Measurements from ENCODE around the gene HEATR1. TPM values are rescaled to one million over a fixed set of nuclear protein-coding genes. Genes with fewer than 3 reads are reported as not detected.
A peak's percentile ranks its signal among the peaks of the same experiment; 100 is the strongest.
"Not testable (repeated sequence)": the region's sequence is repeated elsewhere in the genome, so short reads cannot be mapped to it uniquely, and the experiment has no call there.

Gene HEATR1
- total RNA-seq, 2 donors from 2014 or later, result 45.2 to 57.1 TPM

- DNase-seq, result no peak
- Mint-ChIP-seq H3K4me1 (ENCODE audit: low read depth) (no peaks in the 10 kb centered on the region), H3K4me3 (no peak overlapping the region), H3K9me3 (no peaks in the 10 kb centered on the region), H3K36me3 (ENCODE audit: insufficient read depth in 2 of 2) (no peaks in the 10 kb centered on the region), H3K27ac (no peak overlapping the region), H3K27me3 (ENCODE audit: low read depth) (peaks cover 30% of the 10 kb centered on the region)
- no peak for ATAC-seq (replicated peaks in 1 of 2)
Measured at GRCh38 chr1:236615399-236616148, 11.3 kb upstream of the HEATR1 start.

- no peak for DNase-seq
- no peaks in the 10 kb centered on the region for H3K36me3 Mint-ChIP-seq (ENCODE audit: insufficient read depth in 2 of 2)
- H3K27ac Mint-ChIP-seq, result no peak overlapping the region
- H3K27me3 Mint-ChIP-seq (ENCODE audit: low read depth), result peaks cover 29% of the 10 kb centered on the region
- no peak for ATAC-seq (replicated peaks in 1 of 2)
- H3K9me3 Mint-ChIP-seq, result no peaks in the 10 kb centered on the region
- no peaks in the 10 kb centered on the region for H3K4me1 Mint-ChIP-seq (ENCODE audit: low read depth)
- H3K4me3 Mint-ChIP-seq, result no peak overlapping the region
Measured at GRCh38 chr1:236612349-236612748, 8.0 kb upstream of the HEATR1 start.

- peak; percentile 11 to 39 for DNase-seq
- Mint-ChIP-seq H3K27ac (no peak overlapping the region), H3K36me3 (ENCODE audit: insufficient read depth in 2 of 2) (no peaks in the 10 kb centered on the region), H3K4me1 (ENCODE audit: low read depth) (peaks cover 14% of the 10 kb centered on the region), H3K9me3 (no peaks in the 10 kb centered on the region), H3K4me3 (no peak overlapping the region), H3K27me3 (ENCODE audit: low read depth) (peaks cover 7% of the 10 kb centered on the region)
- no peak for ATAC-seq (replicated peaks in 1 of 2)
Measured at GRCh38 chr1:236608930-236609726, 4.8 kb upstream of the HEATR1 start.

- peaks cover 27% of the 10 kb centered on the region for H3K4me1 Mint-ChIP-seq (ENCODE audit: low read depth)
- not testable (repeated sequence) for H3K27ac Mint-ChIP-seq; H3K4me3 Mint-ChIP-seq; H3K27me3 Mint-ChIP-seq (ENCODE audit: low read depth); DNase-seq; H3K36me3 Mint-ChIP-seq (ENCODE audit: insufficient read depth in 2 of 2); H3K9me3 Mint-ChIP-seq; ATAC-seq (replicated peaks in 1 of 2)
Measured at GRCh38 chr1:236607597-236607996, 3.3 kb upstream of the HEATR1 start.

- peaks cover 41% of the 10 kb centered on the region for H3K4me1 Mint-ChIP-seq (ENCODE audit: low read depth)
- H3K27ac Mint-ChIP-seq, result peak overlapping the region; percentile 91
- peaks cover 7% of the 10 kb centered on the region for H3K27me3 Mint-ChIP-seq (ENCODE audit: low read depth)
- DNase-seq (no peak), ATAC-seq (replicated peaks in 1 of 2) (no peak)
- no peaks in the 10 kb centered on the region for H3K9me3 Mint-ChIP-seq
- H3K36me3 Mint-ChIP-seq (ENCODE audit: insufficient read depth in 2 of 2), result peaks cover 2 to 3% of the 10 kb centered on the region in 2 donors
- H3K4me3 Mint-ChIP-seq, result peak overlapping the region; percentile 80 to 95
Measured at GRCh38 chr1:236604905-236605806, 840 bp upstream of the HEATR1 start.

- Mint-ChIP-seq H3K4me3 (peak overlapping the region in 1 of 2 donors; percentile 95), H3K27ac (no peak overlapping the region), H3K27me3 (ENCODE audit: low read depth) (no peaks in the 10 kb centered on the region), H3K9me3 (no peaks in the 10 kb centered on the region), H3K36me3 (ENCODE audit: insufficient read depth in 2 of 2) (peaks cover 6 to 13% of the 10 kb centered on the region in 2 donors), H3K4me1 (ENCODE audit: low read depth) (peaks cover 42% of the 10 kb centered on the region)
- ATAC-seq (replicated peaks in 1 of 2) (no peak), DNase-seq (no peak)
Measured at GRCh38 chr1:236602171-236602570, 2.1 kb downstream of the HEATR1 start.

- Mint-ChIP-seq H3K27me3 (ENCODE audit: low read depth) (no peaks in the 10 kb centered on the region), H3K27ac (peak overlapping the region; percentile 65), H3K36me3 (ENCODE audit: insufficient read depth in 2 of 2) (peaks cover 0 to 33% of the 10 kb centered on the region in 2 donors), H3K4me1 (ENCODE audit: low read depth) (peaks cover 19% of the 10 kb centered on the region), H3K9me3 (no peaks in the 10 kb centered on the region), H3K4me3 (no peak overlapping the region)
- DNase-seq (no peak), ATAC-seq (replicated peaks in 1 of 2) (peak; percentile 39 to 40)
Measured at GRCh38 chr1:236590553-236591150, 13.7 kb downstream of the HEATR1 start.

GRCh38 chr1:236589531-236589930 lies 14.8 kb downstream of the HEATR1 start:
- Mint-ChIP-seq H3K36me3 (ENCODE audit: insufficient read depth in 2 of 2) (peaks cover 3 to 37% of the 10 kb centered on the region in 2 donors), H3K4me3 (no peak overlapping the region), H3K9me3 (no peaks in the 10 kb centered on the region), H3K27ac (no peak overlapping the region), H3K27me3 (ENCODE audit: low read depth) (no peaks in the 10 kb centered on the region), H3K4me1 (ENCODE audit: low read depth) (peaks cover 19% of the 10 kb centered on the region)
- ATAC-seq (replicated peaks in 1 of 2), result no peak
- DNase-seq, result no peak

- H3K4me3 Mint-ChIP-seq, result no peak overlapping the region
- H3K27ac Mint-ChIP-seq, result no peak overlapping the region
- H3K36me3 Mint-ChIP-seq (ENCODE audit: insufficient read depth in 2 of 2), result peaks cover 3 to 25% of the 10 kb centered on the region in 2 donors
- DNase-seq (no peak), ATAC-seq (replicated peaks in 1 of 2) (no peak)
- H3K4me1 Mint-ChIP-seq (ENCODE audit: low read depth), result no peaks in the 10 kb centered on the region
- no peaks in the 10 kb centered on the region for H3K27me3 Mint-ChIP-seq (ENCODE audit: low read depth)
- H3K9me3 Mint-ChIP-seq, result no peaks in the 10 kb centered on the region
Measured at GRCh38 chr1:236581528-236581927, 22.8 kb downstream of the HEATR1 start.

- H3K4me1 Mint-ChIP-seq (ENCODE audit: low read depth); DNase-seq; H3K4me3 Mint-ChIP-seq; H3K9me3 Mint-ChIP-seq; H3K27me3 Mint-ChIP-seq (ENCODE audit: low read depth); H3K27ac Mint-ChIP-seq; ATAC-seq (replicated peaks in 1 of 2): not testable (repeated sequence)
- peaks cover 4 to 25% of the 10 kb centered on the region in 2 donors for H3K36me3 Mint-ChIP-seq (ENCODE audit: insufficient read depth in 2 of 2)
Measured at GRCh38 chr1:236580404-236580803, 23.9 kb downstream of the HEATR1 start.

- DNase-seq (no peak), ATAC-seq (replicated peaks in 1 of 2) (no peak)
- Mint-ChIP-seq H3K4me1 (ENCODE audit: low read depth) (no peaks in the 10 kb centered on the region), H3K36me3 (ENCODE audit: insufficient read depth in 2 of 2) (peaks cover 2 to 27% of the 10 kb centered on the region in 2 donors), H3K27me3 (ENCODE audit: low read depth) (no peaks in the 10 kb centered on the region), H3K4me3 (no peak overlapping the region), H3K9me3 (no peaks in the 10 kb centered on the region), H3K27ac (no peak overlapping the region)
Measured at GRCh38 chr1:236578661-236579060, 25.7 kb downstream of the HEATR1 start.

GRCh38 chr1:236577041-236577440 lies 27.3 kb downstream of the HEATR1 start:
- H3K36me3 Mint-ChIP-seq (ENCODE audit: insufficient read depth in 2 of 2), result peaks cover 6 to 29% of the 10 kb centered on the region in 2 donors
- H3K4me3 Mint-ChIP-seq; H3K27me3 Mint-ChIP-seq (ENCODE audit: low read depth); H3K9me3 Mint-ChIP-seq; ATAC-seq (replicated peaks in 1 of 2); H3K27ac Mint-ChIP-seq; H3K4me1 Mint-ChIP-seq (ENCODE audit: low read depth); DNase-seq: not testable (repeated sequence)
